OCI-LY3 (cell line): ENCODE results near the gene RAB24.
"Not testable (repeated sequence)": the region's sequence is repeated elsewhere in the genome, so short reads cannot be mapped to it uniquely, and the experiment has no call there.

Experiments used
- H2AFZ ChIP-seq: fragments of 200-600, 300-600 bp; shearing (Covaris generic); 2 replicates; pipeline ENCODE4 v1.6.0; 2014; ENCODE audit warnings: antibody characterized with exemption, low read depth, low read length
- H3K27ac ChIP-seq: fragments of 200-600, 300-600 bp; sonication (generic); 2 replicates; pipeline ENCODE4 v1.5.1; 2014; ENCODE audit warnings: mild to moderate bottlenecking, low read length, moderate library complexity, mixed read lengths
- H3K27me3 ChIP-seq: fragments of 200-600, 300-600 bp; sonication (generic); 2 replicates; pipeline ENCODE4 v1.6.1; 2014; ENCODE audit warnings: low read depth, low read length, mixed read lengths
- H3K36me3 ChIP-seq: fragments of 200-600, 300-600 bp; sonication (generic); replicated peaks from 2 replicates; pipeline ENCODE3; 2014; ENCODE audit warnings: low read depth, low read length, mixed read lengths
- H3K4me1 ChIP-seq: fragments of 300-600, 200-600 bp; sonication (generic); 2 replicates; pipeline ENCODE4 v1.6.1; 2014; ENCODE audit warnings: low read length, mixed read lengths
- H3K4me2 ChIP-seq: fragments of 200-600, 300-600 bp; sonication (generic); 2 replicates; pipeline ENCODE4 v1.6.1; 2014; ENCODE audit warnings: low read length, mixed read lengths
- H3K4me3 ChIP-seq: fragments of 300-600, 200-600 bp; sonication (generic); 2 replicates; pipeline ENCODE4 v1.5.1; 2014; ENCODE audit warnings: antibody characterized with exemption, mild to moderate bottlenecking, low read length, moderate library complexity
- H3K79me2 ChIP-seq: fragments of 300-600, 200-600 bp; shearing (Covaris generic); 2 replicates; pipeline ENCODE4 v1.6.1; 2014; ENCODE audit warnings: mild to moderate bottlenecking, low read length, mixed read lengths
- H3K9ac ChIP-seq: fragments of 300-600, 200-600 bp; shearing (Covaris generic); 2 replicates; pipeline ENCODE4 v1.6.0; 2014; ENCODE audit warnings: mild to moderate bottlenecking, low read length, moderate library complexity
- H3K9me3 ChIP-seq: fragments of 200-600, 300-600 bp; shearing (Covaris generic); 2 replicates; pipeline ENCODE4 v1.6.1; 2014; ENCODE audit warnings: low read length, mixed read lengths; ENCODE audit not compliant: insufficient read depth
- H4K20me1 ChIP-seq: fragments of 200-600, 300-600 bp; sonication (generic); 2 replicates; pipeline ENCODE4 v1.6.1; 2016; ENCODE audit warnings: low read length, mixed read lengths; ENCODE audit not compliant: insufficient read depth
- CTCF ChIP-seq: fragments of 200-600, 300-600 bp; sonication (generic); IDR thresholded peaks from 2 replicates; pipeline ENCODE4 v1.5.1; 2014; ENCODE audit warnings: antibody characterized with exemption, low read length, low read depth
- EZH2phosphoT487 ChIP-seq: fragments of 200-600 bp; shearing (Covaris generic); IDR thresholded peaks from 2 replicates; pipeline ENCODE4 v1.6.1; 2018; ENCODE audit warnings: antibody characterized with exemption, mixed run types, low read depth

RAB24 gene

GRCh38 chr5:177307544-177308363, 4.2 kb upstream of the RAB24 start:
- Histone ChIP-seq H3K9me3 (no peaks in the 10 kb centered on the region), H3K79me2 (peaks cover 31% of the 10 kb centered on the region), H3K4me2 (no peak overlapping the region), H4K20me1 (peaks cover 15% of the 10 kb centered on the region; the same call in 1 of the 2 replicates), H3K27me3 (no peaks in the 10 kb centered on the region), H3K27ac (no peak overlapping the region), H3K4me3 (no peak overlapping the region), H3K9ac (no peak overlapping the region), H3K36me3 (peaks cover 21% of the 10 kb centered on the region), H2AFZ (no peak overlapping the region), H3K4me1 (peaks cover 27% of the 10 kb centered on the region)
- TF ChIP-seq CTCF = no peak
- TF ChIP-seq EZH2phosphoT487 = no peak

- no peak overlapping the region for H3K4me3 ChIP-seq
- no peak overlapping the region for H2AFZ ChIP-seq
- peaks cover 31% of the 10 kb centered on the region for H3K79me2 ChIP-seq
- no peak for TF ChIP-seq EZH2phosphoT487
- TF ChIP-seq CTCF = no peak
- no peak overlapping the region for H3K9ac ChIP-seq
- H3K27ac ChIP-seq = peak overlapping the region; percentile 22; the same call in 1 of the 2 replicates
- H4K20me1 ChIP-seq = peaks cover 19% of the 10 kb centered on the region; the same call in 1 of the 2 replicates
- peaks cover 21% of the 10 kb centered on the region for H3K36me3 ChIP-seq
- H3K9me3 ChIP-seq = no peaks in the 10 kb centered on the region
- peaks cover 35% of the 10 kb centered on the region for H3K4me1 ChIP-seq
- no peaks in the 10 kb centered on the region for H3K27me3 ChIP-seq
- no peak overlapping the region for H3K4me2 ChIP-seq
Measured at GRCh38 chr5:177306674-177307543, 3.4 kb upstream of the RAB24 start.

GRCh38 chr5:177306103-177306640, 2.7 kb upstream of the RAB24 start:
- H3K4me1 ChIP-seq = peaks cover 43% of the 10 kb centered on the region
- H2AFZ ChIP-seq, H3K4me3 ChIP-seq, H3K4me2 ChIP-seq, H3K9ac ChIP-seq, H3K27ac ChIP-seq, H3K9me3 ChIP-seq, H3K27me3 ChIP-seq: not testable (repeated sequence)
- H3K36me3 ChIP-seq = peaks cover 24% of the 10 kb centered on the region
- H4K20me1 ChIP-seq = peaks cover 26% of the 10 kb centered on the region
- peaks cover 31% of the 10 kb centered on the region for H3K79me2 ChIP-seq

- H3K4me1 ChIP-seq = peaks cover 48% of the 10 kb centered on the region
- peak overlapping the region; percentile 56 for H3K27ac ChIP-seq
- H3K4me3 ChIP-seq = peak overlapping the region; percentile 99
- no peak overlapping the region for H2AFZ ChIP-seq
- TF ChIP-seq EZH2phosphoT487 = no peak
- TF ChIP-seq CTCF = no peak
- H3K27me3 ChIP-seq = no peaks in the 10 kb centered on the region
- peaks cover 31% of the 10 kb centered on the region for H3K79me2 ChIP-seq
- peaks cover 28% of the 10 kb centered on the region for H3K36me3 ChIP-seq
- peaks cover 23% of the 10 kb centered on the region for H4K20me1 ChIP-seq
- peak overlapping the region; percentile 80 for H3K4me2 ChIP-seq
- no peaks in the 10 kb centered on the region for H3K9me3 ChIP-seq
- peak overlapping the region; percentile 92 for H3K9ac ChIP-seq
Measured at GRCh38 chr5:177304392-177305119, 1.0 kb upstream of the RAB24 start.
